HG03196 (cell line): ENCODE results near the gene FBXL17.

Source experiments
- ATAC-seq: cut with Tn5 transposase; IDR thresholded peaks from one replicate; pipeline ENCODE4 v1.9.1; 2021; ENCODE audit not compliant: unreplicated experiment

The FBXL17 gene

DNA sequence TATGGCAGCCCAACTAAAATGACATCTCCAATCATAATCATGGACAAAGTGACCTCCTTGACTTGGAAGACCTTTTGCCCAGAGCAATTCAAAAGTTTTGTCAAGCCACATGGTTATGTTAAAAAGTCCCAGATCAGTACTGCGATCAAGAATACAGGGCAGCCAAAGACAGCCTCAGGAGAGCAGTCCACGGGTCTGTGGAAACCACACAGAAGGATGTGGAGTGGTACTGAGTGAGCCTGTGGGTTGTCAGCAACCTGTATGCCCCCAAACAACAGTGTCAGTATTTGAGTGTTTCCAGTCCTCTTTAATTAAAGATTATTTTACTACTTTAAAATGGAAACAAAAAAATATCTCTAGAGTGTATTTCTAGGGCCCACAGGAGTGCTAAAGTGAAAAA, 365.8 kb downstream of the FBXL17 start:
- ATAC-seq = no peak

DNA sequence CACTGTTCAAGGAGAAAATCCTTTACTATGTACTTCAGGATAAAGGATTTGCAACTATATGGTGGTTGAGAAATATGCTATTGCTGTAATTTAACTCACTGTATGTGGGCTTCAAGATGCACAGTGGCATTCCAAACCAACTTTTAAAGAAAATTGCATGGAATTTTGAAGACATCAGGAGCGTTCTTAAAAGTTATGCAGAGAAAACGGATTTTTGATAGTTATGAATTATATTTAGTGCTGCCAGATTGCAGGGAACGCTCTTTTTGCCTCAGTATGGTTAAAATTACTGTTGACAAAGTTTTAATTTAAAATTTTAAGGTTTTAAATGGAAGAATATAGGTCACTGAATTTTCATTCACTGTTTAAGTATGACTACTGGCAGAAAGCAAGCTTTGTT, 375.1 kb downstream of the FBXL17 start:
- no peak for ATAC-seq

DNA sequence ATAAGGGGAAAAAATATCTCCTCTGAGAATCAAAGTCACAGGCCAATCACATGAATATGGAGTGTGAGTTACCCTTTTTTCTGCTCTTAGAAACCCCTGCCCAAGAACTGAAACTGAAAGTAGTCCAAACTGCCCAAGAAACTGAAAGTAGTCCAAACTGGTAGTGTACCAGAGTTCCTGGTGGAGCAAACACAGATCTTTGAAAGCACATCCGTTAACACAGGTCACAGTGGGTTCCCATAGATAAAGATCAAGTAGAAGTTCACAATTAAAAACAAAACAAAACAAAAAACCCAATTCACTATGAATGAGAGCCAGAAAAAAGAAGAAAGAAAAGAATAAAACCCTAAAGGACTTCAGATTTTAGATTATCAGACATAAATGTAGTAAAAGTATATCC, 378.7 kb downstream of the FBXL17 start:
- ATAC-seq = peak; percentile 96

DNA sequence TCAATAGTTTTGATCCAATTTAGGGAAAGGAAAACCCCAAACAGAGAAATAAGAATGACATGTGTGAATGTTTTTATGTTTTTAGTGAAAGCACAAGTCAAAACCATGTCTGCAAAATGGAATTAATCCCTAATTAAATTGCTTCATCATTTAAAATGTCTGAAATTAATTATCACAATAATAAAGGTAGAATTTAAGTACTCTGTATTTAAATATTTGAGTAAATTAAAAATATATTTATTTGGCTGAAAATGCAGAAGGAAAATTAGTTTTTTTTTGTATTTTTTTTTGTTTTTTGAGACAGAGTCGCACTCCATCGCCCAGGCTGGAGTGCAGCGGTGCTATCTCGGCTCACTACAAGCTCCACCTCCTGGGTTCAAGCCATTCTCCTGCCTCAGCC, 380.7 kb downstream of the FBXL17 start:
- no peak for ATAC-seq

DNA sequence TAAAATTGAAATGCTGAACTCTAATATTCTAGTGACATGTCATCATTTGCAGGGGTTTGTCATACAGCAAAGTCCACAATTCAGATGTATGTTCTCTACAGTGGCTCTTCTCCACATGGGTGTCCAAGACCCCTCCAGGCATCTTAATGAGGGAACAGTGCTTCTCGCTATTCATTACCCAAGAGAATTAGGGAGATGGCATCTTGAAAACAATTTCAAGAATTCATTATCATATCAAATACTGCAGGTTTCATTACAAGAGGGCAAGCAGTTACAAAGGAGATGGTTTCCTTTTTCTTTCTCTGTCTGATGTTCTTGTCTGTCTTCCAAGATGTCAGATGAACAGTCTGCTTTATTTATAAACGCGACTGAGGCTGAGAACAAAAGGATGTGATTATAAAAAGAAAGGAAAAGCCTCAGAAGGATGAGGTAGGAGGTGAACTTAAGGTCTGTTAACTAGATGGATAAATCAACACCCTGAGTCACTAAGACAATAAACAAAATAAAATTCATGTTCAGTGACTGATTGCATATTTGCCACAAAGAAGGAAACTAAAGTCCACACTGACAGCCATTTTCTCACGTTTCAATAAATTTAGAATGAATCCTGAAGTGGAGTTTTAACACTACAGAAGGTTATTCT, 384.4 kb downstream of the FBXL17 start:
- no peak for ATAC-seq

DNA sequence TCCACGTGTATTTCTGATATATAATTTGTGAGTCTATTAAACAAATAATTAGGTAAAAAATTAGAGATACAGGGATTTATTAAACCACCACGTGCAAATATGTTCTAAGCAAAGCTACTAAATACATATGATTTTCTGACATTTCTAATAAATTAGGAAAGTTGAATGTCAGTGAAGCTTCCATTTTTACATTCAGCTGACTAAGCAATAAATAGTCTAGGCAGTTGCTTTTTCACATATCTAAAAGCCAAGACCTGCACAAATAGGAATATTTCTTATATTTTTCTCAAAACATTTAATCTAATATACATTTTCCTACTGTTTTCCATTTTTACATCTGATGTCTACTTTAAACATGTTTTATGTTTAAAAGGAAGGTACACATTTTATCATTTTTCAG, 388.6 kb downstream of the FBXL17 start:
- ATAC-seq = no peak

DNA sequence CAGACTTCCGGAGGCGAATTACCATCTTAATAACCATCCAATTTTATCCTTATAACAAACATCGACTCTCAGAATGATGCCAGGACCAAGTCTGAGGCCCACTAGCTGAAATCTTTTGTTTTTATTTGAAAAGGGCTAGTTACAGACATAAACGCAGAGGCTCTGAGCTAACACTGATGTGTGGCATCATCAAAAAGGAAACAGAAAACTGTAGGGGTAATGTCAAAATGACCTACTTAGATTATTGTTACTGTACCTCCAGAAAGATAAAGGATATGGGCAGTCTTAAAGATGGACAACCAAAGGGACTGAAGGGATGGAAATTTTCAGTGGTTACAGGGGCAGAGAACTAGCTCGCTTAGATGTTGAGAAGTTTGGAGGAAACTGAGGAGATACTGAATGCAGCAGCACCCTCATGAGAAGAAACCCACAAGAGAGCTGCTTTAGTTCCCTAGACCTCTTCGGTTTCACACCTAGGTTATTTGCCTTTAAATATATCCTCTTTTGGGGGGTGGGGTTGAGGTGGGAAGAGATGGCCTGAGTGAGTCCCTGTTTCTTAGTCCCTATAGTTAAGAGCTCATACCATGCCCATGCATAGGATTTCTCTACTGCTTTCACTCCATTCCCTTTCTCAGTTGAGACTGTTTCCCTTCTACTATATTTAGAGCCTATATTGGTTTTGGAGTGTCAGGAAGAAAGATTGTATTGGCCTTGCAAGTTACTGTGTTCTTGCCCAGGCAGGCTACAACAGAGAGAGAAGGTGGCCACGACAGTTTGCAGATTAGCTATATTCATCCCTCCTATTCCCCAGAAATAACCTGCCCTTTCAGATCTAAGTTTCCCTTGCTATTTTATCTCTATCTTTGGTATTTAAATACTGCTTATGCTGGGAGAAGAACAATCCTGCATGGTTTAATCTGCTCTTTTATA, 390.8 kb downstream of the FBXL17 start:
- no peak for ATAC-seq

DNA sequence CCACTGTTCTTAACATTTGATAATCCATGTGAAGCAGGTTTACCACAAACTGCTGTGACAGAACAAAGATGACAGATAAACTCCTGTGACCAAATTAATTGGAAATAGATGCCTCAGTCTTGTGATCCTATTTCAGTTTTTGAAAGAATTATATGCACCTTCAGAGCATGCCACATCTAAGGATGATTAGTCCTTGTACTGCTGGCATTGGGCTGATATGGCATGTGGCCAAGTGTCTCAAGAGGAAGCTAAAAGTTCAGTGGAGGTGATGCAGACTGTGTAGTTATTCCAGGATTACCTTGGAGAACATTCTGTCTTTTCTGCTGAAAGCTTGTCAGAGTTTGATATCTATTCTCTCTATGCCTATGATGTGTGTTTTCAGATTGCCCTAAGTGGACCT, 396.8 kb downstream of the FBXL17 start:
- ATAC-seq = no peak

DNA sequence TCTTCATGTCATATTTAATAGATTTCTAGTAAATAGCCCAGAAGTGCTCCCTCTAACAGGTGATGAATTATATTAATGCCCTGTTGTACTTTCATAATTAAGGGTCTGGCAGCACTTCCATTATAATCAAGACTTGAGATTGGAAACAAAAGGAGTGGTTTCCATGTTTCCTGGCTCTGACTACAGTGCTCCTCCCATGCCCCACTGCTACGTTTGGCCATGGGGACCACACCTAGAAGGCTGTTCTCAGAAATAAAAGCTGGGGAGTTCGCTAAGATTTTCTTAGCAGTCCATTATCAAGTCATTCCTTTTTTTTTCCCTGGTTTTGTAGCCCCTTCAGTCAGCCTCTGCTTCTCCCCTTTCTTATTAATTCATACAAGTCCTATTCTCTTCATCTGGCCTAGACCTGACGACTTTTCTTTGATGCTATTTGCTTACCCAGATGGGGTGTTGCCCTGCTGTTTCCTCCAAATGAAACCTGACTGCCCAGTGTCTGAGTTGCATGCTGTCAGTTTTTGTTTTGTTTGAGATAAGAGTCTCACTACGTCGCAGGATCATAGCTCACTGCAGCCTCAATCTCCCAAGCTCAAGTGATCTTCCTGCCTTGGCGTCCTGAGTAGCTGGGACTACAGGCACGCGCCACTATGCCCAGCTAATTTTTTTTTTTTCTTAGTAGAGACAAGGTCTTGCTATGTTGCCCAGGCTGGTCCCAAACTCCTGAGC, 399.0 kb downstream of the FBXL17 start:
- no peak for ATAC-seq

DNA sequence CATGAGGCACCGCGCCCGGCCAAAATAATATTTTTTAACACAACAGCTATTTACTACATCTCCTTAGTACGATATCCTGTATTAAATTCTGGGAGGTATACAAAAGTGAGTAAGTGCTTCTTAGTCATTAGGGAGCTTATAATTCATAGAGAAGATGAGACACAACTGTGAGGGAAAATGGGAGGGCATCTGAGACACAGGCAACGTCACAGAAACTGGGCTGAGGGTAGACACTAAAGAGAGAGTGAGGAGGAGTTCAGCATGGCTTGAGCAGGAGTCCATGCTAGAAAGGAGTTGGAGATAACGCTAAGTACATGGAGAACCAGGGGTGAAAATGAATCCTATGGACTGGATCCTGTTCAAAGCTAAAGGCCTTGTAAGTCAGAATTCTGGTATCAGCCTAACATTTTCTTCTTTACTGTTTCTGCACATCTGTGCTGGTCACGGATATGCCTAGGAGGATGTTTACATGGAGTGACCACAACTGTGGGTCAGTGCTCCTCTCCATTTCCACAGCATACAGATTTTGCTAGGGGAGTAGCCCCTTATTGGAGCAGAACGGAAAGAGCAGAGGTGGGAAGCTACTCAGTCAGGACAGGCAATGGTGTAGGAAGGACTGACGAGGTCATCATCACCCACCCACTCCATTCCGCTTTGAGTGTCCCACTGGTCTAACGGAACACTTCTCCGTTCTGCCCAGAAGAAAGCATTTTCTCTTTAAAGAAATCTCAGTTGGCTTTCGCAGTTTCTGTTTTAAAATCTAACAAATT, 400.8 kb downstream of the FBXL17 start:
- ATAC-seq = no peak

DNA sequence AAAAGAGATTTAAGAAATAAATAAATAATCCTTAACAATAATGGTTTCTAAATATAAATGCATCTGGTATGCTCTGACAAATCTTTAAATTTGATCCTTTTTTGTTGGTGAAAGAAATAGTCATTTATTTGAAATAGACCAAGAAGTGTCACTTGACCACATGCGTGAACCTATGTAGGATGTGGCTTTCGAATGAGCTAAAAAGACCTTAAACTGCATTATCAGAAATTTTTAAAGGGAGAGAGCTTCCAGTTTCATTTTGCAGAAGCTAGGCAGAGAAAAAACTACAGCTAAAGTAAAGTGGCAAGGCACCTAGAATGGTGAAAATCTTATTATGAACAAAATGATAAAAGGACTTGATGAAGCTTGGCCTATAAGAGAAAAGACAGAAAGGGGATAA, 402.0 kb downstream of the FBXL17 start:
- no peak for ATAC-seq

DNA sequence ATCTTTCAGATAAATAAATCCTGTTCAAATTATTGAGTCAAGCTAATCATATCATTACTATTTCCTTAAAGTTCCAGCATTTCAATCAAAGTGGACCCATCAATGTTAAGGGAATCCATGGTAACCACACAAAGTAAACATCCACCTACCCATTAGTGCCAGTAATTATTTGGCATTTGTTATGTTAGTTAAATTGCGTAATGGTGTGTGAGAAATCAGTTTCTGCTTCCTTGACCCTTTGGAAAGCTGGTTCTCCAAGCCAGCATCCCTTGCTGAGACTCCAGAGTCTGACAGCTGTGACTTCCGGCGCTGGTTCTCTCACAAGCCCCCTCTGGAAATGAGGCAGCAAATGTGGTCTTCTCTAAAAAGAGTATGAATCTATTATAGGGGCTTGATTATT, 402.6 kb downstream of the FBXL17 start:
- no peak for ATAC-seq

DNA sequence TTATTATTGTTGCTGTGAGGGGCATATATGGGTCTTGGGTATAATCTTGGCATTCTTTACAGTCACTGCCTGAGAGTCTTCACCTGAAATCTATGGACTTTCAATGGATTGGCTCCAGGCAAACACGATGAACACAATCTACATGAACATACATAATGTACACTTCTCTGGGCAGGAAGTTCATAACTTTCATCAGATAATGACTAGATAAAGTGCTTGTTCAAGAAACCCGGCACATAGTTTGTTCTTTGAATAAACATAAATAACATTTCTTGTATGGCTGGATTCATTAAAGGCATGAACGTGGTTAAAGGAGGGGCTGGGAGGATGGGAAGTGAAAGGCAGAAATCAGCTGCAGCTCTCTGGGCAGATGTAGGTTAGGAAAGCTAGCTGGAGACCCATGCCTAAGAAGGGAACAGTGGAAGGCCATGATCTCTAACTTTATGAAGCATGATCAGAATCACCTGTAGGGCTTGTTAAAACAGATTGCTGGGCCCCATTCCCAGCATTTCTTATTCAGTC, 404.3 kb downstream of the FBXL17 start:
- ATAC-seq = no peak

DNA sequence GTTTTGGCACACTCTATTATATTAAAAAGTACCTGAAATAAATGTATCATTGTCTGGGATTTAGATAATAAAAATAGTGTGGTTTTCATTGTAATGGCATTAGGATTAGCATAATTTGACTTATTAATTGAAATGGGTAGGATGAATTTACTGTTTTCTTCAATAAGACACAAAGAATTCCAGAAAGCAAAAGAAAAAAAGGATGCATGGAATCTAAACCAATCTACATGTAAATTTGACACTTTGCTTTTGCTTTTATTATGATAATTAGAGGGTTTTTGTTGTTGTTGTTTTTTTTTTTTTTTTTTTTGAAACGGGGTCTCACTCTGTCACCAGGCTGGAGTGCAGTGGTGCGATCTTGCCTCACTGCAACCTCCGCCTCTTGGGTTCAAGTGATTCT, 406.3 kb downstream of the FBXL17 start:
- ATAC-seq = no peak

DNA sequence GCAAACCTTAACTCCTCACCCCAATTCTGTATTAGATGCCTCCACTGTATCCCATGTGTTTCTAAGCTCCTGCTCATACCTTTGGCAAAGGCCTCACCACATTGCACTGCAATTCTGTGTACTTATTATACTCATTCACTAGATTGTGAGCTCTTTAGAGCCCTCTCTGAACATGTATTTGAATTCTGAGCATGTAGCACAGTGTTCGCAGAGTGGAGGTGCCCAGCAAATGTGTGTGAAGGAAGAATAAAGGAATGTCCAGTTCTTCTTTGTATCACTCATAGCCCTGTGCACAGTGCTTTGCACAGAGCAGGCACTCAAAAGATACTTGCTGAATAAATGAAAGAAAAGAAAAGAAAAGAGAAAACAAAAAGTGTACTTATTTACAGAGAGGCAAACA, 410.1 kb downstream of the FBXL17 start:
- no peak for ATAC-seq

DNA sequence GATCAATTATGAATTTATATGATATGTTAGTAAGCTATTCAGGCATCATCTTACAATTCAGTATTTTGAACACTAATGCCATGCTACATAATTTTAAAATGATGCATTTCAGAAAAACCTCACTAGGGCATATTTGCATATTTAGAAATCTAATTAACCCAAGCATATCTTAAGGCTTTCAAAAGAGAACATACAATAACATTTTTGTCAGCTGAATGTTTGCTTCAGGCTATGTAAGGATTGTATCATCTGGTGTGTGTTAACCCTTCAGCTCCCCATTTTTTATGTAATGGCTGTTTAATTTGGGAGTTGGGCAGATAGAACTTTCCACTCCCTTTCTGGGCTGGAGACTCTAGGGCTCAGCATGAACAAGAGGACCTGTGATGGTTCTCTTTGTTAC, 412.1 kb downstream of the FBXL17 start:
- ATAC-seq = no peak

DNA sequence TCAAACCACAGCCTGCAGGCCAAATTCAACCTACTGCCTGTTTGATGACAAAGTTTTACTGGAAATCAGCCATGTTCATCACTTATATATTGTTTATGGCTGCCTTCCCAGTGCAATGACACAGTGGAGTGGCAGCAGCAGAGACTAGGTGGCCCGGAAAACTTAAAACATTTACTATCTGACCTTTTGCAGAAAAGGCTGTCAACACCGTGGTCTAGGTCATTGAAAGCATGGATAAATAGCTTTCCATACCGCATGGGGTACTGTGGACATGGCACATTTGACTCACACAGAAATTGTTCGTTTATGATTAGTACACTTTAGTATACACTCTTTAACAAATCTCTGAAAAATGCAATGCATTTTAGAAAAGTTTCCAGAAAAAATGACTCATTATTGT, 412.9 kb downstream of the FBXL17 start:
- ATAC-seq = no peak

DNA sequence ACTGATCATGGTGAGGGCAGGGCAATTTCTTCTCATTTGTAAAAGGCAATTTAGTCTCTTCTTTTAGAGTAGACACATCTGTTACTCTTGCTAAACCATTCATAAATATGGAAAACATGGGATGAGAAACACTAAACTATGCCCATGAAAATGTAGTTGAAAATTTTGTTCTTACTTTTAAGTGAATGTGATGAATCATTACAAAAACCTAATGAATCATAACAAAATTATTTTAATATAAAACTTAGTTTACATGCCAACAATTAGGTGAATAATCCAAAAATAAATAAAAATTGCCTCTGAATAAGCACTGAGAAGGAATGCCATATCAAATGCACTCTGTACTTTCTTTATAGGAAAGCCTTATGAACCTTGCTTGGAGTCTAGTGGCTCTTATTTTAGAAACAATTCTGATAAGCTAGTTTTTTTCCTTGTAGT, 413.5 kb downstream of the FBXL17 start:
- no peak for ATAC-seq

DNA sequence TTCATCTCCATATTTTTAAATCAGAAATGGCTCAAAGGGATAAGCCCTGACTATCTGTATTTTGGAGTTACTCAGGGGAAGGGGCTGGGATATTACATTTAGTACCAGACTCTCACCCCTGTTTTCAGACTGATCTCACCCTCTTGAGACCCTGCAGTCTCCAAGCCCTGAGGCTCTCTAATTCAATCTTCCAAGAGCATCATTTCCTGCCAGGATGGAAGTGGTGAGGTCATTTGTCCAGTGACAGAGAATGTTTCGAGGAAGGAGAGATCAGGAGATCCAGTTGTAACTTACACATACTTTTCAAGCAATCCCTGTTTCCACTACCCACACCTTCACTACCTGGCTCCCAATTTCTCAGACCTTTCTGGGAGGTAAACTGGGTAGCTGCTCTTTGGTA, 415.7 kb downstream of the FBXL17 start:
- no peak for ATAC-seq

DNA sequence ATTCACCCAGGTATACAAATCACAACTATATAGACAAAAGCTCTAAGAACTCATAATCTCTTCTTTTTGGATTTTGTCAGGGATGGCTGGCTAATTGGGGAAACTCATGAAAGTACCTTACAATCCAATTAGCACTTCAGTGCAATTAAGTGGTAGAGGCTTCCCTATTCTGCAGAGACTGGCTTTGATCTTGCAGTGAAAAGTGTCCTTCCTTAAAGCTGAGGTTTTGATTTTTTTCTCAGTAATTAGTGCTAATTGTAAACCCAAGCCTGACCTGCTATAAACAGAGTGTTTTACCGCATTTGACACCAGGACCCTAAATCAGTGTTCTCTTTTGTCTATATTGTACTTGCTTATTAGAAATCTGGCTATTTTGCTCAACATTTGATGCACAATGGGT, 417.2 kb downstream of the FBXL17 start:
- no peak for ATAC-seq
